Sigmoid colon (tissue), 7 donors: ENCODE data around the gene NETO2. TPM values are rescaled to one million over a fixed set of nuclear protein-coding genes. Genes with fewer than 3 reads are reported as not detected.
"Not testable (repeated sequence)": the region's sequence is repeated elsewhere in the genome, so short reads cannot be mapped to it uniquely, and the experiment has no call there.

Experiments
- DNase-seq: peaks from one replicate; pipeline ENCODE4 v3.0.0-alpha.2; 2019
- H3K27ac ChIP-seq, 4 donors: fragments of 200-600 bp; sonication (generic); one replicate each; pipeline ENCODE4 v1.5.1; 2016 to 2019; ENCODE audit warnings: mild to moderate bottlenecking in 1 of 4
- H3K27me3 ChIP-seq, 3 donors: fragments of 200-600 bp; sonication (generic); one replicate each; pipeline ENCODE4 v1.5.1; 2019; ENCODE audit warnings: mild to moderate bottlenecking in 1 of 3
- H3K36me3 ChIP-seq, 4 donors: fragments of 200-600 bp; sonication (generic); one replicate each; pipeline ENCODE4 v1.5.1; 2016 to 2019
- H3K4me1 ChIP-seq, 4 donors: fragments of 200-600 bp; sonication (generic); one replicate each; pipeline ENCODE4 v1.5.1; 2017 to 2019
- H3K4me3 ChIP-seq, 4 donors: fragments of 200-600 bp; sonication (generic); one replicate each; pipeline ENCODE4 v1.5.1; 2017 to 2019; ENCODE audit warnings: mild to moderate bottlenecking in 2 of 4, moderate library complexity in 1 of 4
- H3K9me3 ChIP-seq, 4 donors: fragments of 200-600 bp in 3 of 4; sonication (generic) in 3 of 4; one replicate each; pipeline versions ENCODE4 v1.5.1 to v1.6.1; 2013 to 2019
- EP300 ChIP-seq, 4 donors: sonication (generic); formaldehyde crosslinking; IDR thresholded peaks; one replicate each; pipeline ENCODE4 v1.6.1; 2017; ENCODE audit warnings: antibody characterized with exemption in 4 of 4
- POLR2A ChIP-seq, 2 donors: fragments of 450-650 bp; IDR thresholded peaks; one replicate each; pipeline ENCODE4 v1.6.1; 2016; ENCODE audit warnings: antibody characterized with exemption in 2 of 2, mild to moderate bottlenecking in 2 of 2, moderate library complexity in 2 of 2
- POLR2AphosphoS5 ChIP-seq, 4 donors: sonication (generic); formaldehyde crosslinking; IDR thresholded peaks; one replicate each; pipeline ENCODE4 v1.6.1; 2017; ENCODE audit warnings: antibody characterized with exemption in 4 of 4
- WGBS, 2 donors: extraction: QIAGEN DNeasy Blood & Tissue Kit; methylation state at CpG; one replicate each; pipeline ENCODE4 v1.1.7; 2013; 5-methylcytosine and 5-hydroxymethylcytosine counted together
- intact Hi-C: fragments of 100-400 bp; cut with DNase I; formaldehyde crosslinking; loops from one replicate; pipeline ENCODE4 v1.15.1; 2023
- polyA plus RNA-seq, 3 donors: library from polyadenylated mRNA; stranded (reverse); fragments of 200-250 nt; gene quantifications; one replicate each; pipeline ENCODE4 v1.2.3, GENCODE V29; 2013
- total RNA-seq, 4 donors: library from RNA; depleted of rRNA; stranded (reverse); fragments of >200 nt; gene quantifications; one replicate each; pipeline ENCODE4 v1.1.0, GENCODE V29; 2016
- TF ChIP-seq, protein P1 (sequence below), 4 experiments: fragments of 450-650 bp in 3 of 4; fragments of 200-600 bp in 1 of 4; IDR thresholded peaks; one replicate each; pipeline ENCODE4 v1.5.1; 2016 to 2019; ENCODE audit warnings: antibody characterized with exemption in 4 of 4, mild to moderate bottlenecking in 3 of 4, moderate library complexity in 2 of 4
- donor health status: healthy with polysubstance abuse.
- donor health status: Bipolar disorder and iron deficiency.
- donor health status: healthy.

NETO2 gene
- total and polyA plus RNA-seq, 7 donors: 0.28 to 7.1 (median 0.95) TPM

- H3K27ac ChIP-seq: no peak overlapping the region
- no peaks in the 10 kb centered on the region for H3K4me1 ChIP-seq
- TF ChIP-seq EP300 (IDR thresholded peaks at IDR 0.05) (no peak), POLR2A (IDR thresholded peaks at IDR 0.05) (no peak), POLR2AphosphoS5 (IDR thresholded peaks at IDR 0.05) (no peak)
- TF ChIP-seq, protein P1, sequence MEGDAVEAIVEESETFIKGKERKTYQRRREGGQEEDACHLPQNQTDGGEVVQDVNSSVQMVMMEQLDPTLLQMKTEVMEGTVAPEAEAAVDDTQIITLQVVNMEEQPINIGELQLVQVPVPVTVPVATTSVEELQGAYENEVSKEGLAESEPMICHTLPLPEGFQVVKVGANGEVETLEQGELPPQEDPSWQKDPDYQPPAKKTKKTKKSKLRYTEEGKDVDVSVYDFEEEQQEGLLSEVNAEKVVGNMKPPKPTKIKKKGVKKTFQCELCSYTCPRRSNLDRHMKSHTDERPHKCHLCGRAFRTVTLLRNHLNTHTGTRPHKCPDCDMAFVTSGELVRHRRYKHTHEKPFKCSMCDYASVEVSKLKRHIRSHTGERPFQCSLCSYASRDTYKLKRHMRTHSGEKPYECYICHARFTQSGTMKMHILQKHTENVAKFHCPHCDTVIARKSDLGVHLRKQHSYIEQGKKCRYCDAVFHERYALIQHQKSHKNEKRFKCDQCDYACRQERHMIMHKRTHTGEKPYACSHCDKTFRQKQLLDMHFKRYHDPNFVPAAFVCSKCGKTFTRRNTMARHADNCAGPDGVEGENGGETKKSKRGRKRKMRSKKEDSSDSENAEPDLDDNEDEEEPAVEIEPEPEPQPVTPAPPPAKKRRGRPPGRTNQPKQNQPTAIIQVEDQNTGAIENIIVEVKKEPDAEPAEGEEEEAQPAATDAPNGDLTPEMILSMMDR (IDR thresholded peaks at IDR 0.05): no peak
- H3K4me3 ChIP-seq: no peak overlapping the region
- DNase-seq: peak; percentile 2
- no peaks in the 10 kb centered on the region for H3K27me3 ChIP-seq
- no peaks in the 10 kb centered on the region for H3K36me3 ChIP-seq
- no peaks in the 10 kb centered on the region for H3K9me3 ChIP-seq
- WGBS, 2 donors: 88 to 92% methylated on average over 4 of the region's 4 CpGs
- intact Hi-C loops: no loop called here
Observed at GRCh38 chr16:47056688-47057629, 86.8 kb downstream of the NETO2 start.

GRCh38 chr16:47056061-47056460 lies 87.7 kb downstream of the NETO2 start:
- H3K9me3 ChIP-seq, H3K27ac ChIP-seq, intact Hi-C loops, H3K27me3 ChIP-seq, H3K36me3 ChIP-seq, H3K4me3 ChIP-seq, H3K4me1 ChIP-seq: not testable (repeated sequence)
- peak; percentile 22 for DNase-seq
- 92 to 93% methylated on average over 14 of the region's 14 CpGs for WGBS, 2 donors

DNA sequence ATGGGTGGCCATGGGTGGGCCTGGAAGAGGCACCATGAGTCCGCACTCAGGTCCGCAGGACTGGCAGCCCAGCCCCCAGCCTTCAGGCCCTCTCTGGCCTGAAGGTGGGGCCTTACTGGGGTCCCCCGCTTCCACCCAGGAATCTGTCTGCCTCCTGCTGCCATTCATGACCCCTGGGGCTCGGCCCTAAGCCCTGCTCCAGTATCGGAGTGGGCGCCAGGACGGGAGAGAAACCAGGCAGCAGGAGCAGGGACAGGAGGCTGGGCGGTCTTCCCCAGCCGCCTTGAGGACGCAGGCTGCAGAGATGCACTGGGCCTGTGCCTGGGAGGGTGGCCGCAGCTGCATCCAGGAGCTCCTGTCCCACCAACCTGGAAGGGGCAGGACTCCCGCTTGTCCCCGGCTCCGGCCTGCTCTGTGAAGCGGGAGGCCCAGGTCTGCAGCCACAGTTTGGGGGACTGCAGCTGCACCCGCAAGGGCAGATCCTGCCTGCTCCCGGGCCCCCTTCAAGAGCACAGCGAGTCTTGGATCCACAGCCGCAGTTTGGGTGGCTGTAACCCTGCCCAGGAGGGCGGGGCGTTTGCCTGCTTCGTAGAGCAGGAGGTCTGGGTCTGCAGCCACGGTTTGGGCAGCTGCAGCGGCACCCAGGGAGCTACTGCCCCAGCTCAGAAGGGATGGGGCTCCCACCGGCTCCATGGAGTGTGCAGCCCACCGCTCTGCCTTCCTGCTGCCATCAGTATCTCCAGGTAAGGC lies 88.4 kb downstream of the NETO2 start:
- 88 to 89% methylated on average over 26 of the region's 26 CpGs for WGBS, 2 donors
- Histone ChIP-seq H3K36me3 (no peaks in the 10 kb centered on the region), H3K27me3 (no peaks in the 10 kb centered on the region), H3K27ac (no peak overlapping the region), H3K9me3 (no peaks in the 10 kb centered on the region), H3K4me1 (no peaks in the 10 kb centered on the region), H3K4me3 (no peak overlapping the region)
- no peak for TF ChIP-seq EP300 (IDR thresholded peaks at IDR 0.05)
- TF ChIP-seq POLR2A (IDR thresholded peaks at IDR 0.05): no peak
- TF ChIP-seq POLR2AphosphoS5 (IDR thresholded peaks at IDR 0.05): no peak
- TF ChIP-seq, protein P1 (IDR thresholded peaks at IDR 0.05): no peak
- peak; percentile 44 for DNase-seq
- intact Hi-C loops: no loop called here

GRCh38 chr16:47054306-47054705 lies 89.4 kb downstream of the NETO2 start:
- DNase-seq: no peak
- no peak overlapping the region for H3K4me3 ChIP-seq
- H3K27me3 ChIP-seq: no peaks in the 10 kb centered on the region
- intact Hi-C loops: no loop called here
- WGBS, 2 donors: 95 to 97% methylated on average over 7 of the region's 7 CpGs
- H3K9me3 ChIP-seq: no peaks in the 10 kb centered on the region
- H3K4me1 ChIP-seq: no peaks in the 10 kb centered on the region
- no peak for TF ChIP-seq EP300 (IDR thresholded peaks at IDR 0.05)
- TF ChIP-seq, protein P1 (IDR thresholded peaks at IDR 0.05): no peak
- TF ChIP-seq POLR2AphosphoS5 (IDR thresholded peaks at IDR 0.05): no peak
- no peak for TF ChIP-seq POLR2A (IDR thresholded peaks at IDR 0.05)
- H3K36me3 ChIP-seq: no peaks in the 10 kb centered on the region
- H3K27ac ChIP-seq: no peak overlapping the region

- Histone ChIP-seq H3K4me3 (no peak overlapping the region), H3K27ac (no peak overlapping the region), H3K36me3 (no peaks in the 10 kb centered on the region), H3K4me1 (no peaks in the 10 kb centered on the region), H3K9me3 (no peaks in the 10 kb centered on the region), H3K27me3 (no peaks in the 10 kb centered on the region)
- 94 to 95% methylated on average over 5 of the region's 5 CpGs for whole genome bisulfite sequencing, 2 donors
- no peak for DNase-seq
- no peak for TF ChIP-seq EP300 (IDR thresholded peaks at IDR 0.05)
- TF ChIP-seq POLR2A (IDR thresholded peaks at IDR 0.05): no peak
- no peak for TF ChIP-seq POLR2AphosphoS5 (IDR thresholded peaks at IDR 0.05)
- TF ChIP-seq, protein P1 (IDR thresholded peaks at IDR 0.05): no peak
- intact Hi-C loops: no loop called here
Observed at GRCh38 chr16:47053895-47054294, 89.8 kb downstream of the NETO2 start.
